Esophagus muscularis mucosa (tissue), 4 donors: Measurements from ENCODE around the gene MAGI3.

Experiments used
- CTCF ChIP-seq, 3 experiments: fragments of 200-600 bp in 2 of 3; fragments of 450-650 bp in 1 of 3; sonication (generic) in 2 of 3; IDR thresholded peaks; one replicate each; pipeline ENCODE4 v1.5.1; 2017 to 2019; ENCODE audit warnings: antibody characterized with exemption in 3 of 3, mild to moderate bottlenecking in 2 of 3, moderate library complexity in 1 of 3
- EP300 ChIP-seq: sonication (generic); formaldehyde crosslinking; IDR thresholded peaks from one replicate; pipeline ENCODE4 v1.6.1; 2017; ENCODE audit warnings: antibody characterized with exemption
- POLR2AphosphoS5 ChIP-seq, 2 donors: sonication (generic); formaldehyde crosslinking; IDR thresholded peaks; one replicate each; pipeline ENCODE4 v1.6.1; 2017; ENCODE audit warnings: antibody characterized with exemption in 2 of 2

- TF ChIP-seq CTCF (IDR thresholded peaks at IDR 0.05), result no peak
- TF ChIP-seq EP300, result no peak
- no peak for TF ChIP-seq POLR2AphosphoS5 (IDR thresholded peaks at IDR 0.05)
Observed at GRCh38 chr1:113660088-113660487, 269.8 kb downstream of the MAGI3 start.
